Measurements from ENCODE around the gene NARS2.

NARS2 gene

DNA sequence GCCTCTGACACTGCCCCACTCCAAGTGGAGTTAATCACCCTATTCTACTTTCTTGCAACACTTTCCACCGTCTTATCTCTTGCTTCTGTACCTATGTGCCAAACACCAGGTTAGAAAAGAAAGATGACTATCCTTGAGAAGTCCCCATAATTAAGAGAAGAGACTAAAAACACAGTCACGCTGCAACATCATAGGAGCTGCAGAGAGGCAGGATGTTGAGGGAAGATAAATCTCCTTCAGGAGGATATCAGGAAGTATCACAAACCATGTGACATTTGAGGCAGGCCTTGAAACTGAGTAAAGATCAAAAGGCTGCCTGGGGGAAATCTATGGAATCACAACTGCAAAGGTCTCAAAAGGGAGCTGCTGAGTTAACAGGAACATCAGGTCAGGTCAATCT is 181.8 kb downstream of the NARS2 start:
- DNase-seq (ENCODE audit: extremely low spot score, insufficient read length, low read depth) (no peak), FAIRE-seq (no peak)

DNA sequence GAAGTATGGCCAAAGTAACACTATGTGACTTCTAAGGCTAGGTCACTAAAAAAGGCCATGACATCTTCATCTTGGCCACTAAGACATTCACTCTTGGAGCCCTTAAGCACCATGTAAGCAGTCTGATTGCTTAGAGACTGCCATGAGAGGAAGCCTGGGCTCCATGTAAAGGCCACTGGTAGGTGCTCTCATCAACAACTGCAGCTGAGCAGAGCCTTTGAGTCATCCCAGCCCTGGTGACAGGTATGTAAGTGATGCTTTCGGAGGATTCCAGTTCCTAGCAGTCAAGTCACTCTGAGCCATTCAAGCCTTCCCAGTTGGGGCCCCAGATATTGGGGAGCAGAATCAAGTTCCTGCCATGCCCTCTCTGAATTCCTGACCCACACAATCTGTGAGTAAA is 183.2 kb downstream of the NARS2 start:
- FAIRE-seq (no peak), DNase-seq (ENCODE audit: extremely low spot score, insufficient read length, low read depth) (no peak)

DNA sequence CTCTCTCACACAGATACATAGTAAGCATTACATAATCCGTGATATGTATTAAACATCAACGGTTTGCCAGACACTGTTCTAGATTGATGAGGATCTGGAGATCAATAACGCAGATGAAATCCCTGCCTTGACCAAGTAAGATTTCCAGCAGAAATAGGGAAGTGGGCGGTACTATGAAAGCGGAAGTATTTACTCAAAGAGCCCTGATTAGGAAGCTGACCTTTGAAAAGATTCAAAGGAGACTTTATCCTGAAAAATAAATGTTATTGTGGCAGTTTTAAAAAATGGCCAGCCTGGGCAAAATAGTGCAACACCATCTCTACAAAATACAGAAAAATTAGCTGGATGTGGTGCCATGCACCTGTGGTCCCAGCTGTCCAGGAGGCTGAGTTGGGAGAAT is 183.9 kb downstream of the NARS2 start:
- FAIRE-seq (no peak), DNase-seq (ENCODE audit: extremely low spot score, insufficient read length, low read depth) (no peak)

DNA sequence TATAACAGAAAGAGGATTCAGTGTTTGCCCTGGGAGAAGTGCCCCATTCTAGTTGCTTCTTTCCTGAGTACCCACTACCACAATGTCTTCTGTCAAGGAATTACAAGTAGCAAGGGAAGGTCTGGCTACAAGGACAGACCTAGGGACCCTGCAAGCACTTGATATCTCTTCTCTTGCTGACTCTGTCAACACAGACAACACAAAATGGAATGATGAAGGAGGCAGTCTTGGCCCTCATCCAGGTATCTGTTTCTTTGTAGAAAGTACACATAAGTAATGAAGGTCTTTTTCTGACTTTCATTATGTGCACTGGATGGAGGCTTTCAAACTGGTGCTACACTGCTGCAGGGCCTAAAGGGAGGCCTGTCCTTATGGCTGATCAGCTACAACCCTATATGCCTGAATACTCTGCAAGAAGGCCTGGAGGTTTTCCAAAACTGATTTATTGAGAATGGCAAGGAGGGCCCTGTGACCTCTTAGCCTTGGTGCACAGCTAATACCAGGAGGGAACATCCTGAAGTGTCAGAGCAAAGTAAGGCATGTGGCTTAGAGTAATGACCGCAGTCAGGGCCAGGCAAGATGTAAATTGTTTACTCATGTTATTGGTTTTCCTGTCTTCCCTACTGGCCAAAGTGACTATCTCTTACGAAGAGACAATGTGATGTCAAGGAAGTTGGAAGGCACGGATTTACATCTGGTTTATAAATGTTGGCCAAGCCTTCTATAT is 188.3 kb downstream of the NARS2 start:
- no peak for DNase-seq (ENCODE audit: extremely low spot score, insufficient read length, low read depth)
- FAIRE-seq, result no peak

All from GM18507 (cell line).